GM18508 (cell line): Measurements from ENCODE around the gene CACNA1G.

ENCODE experiments used
- ATAC-seq: cut with Tn5 transposase; IDR thresholded peaks from one replicate; pipeline ENCODE4 v1.9.1; 2021; ENCODE audit warnings: moderate number of reproducible peaks; ENCODE audit not compliant: insufficient read depth, unreplicated experiment

CACNA1G gene

GRCh38 chr17:50642071-50642721, 81.7 kb downstream of the CACNA1G start:
- ATAC-seq, result no peak

GRCh38 chr17:50642722-50643656, 82.5 kb downstream of the CACNA1G start:
- ATAC-seq, result no peak

DNA sequence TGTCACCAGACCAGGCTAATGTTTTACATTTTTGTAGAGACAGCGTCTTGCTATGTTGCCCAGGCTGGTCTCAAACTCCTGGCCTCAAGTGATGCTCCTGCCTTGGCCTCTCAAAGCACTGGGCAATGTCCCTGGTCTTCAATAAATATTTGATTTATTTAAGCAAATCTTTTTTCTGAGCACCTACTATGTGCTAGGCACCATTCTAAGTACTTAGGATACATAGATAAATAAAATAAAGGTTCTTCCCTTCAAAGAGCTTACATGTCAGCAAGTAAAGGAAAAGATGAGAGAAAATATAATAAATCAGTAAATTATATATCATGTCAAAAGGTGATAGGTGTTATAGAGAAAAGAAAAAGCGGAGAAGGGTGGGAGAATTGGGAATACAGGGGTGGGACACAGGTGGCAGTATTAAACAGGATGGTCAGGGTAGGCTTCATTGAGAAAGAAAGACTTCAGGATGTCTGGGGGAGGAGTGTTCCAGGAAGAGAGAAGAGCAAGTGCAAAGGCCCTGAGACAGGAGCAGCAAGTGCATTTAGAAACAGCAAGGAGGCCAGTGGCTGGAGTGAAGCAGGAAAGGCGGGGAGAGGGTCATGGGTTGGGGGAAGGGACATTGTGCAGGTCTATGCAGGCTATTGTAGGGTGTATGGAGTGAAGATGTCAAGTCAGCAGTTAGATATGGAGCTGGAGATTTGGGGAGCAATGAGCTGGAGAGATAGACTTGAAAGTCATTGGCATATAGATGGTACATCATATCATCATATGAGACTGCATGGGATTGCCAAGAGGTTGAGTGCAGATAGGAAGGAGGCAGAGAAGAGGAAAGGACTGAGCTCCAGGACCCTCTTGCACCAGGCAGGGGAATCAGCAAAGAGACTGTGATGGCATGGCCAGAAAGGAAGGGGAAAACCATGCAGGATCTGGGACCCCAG, 85.5 kb downstream of the CACNA1G start:
- no peak for ATAC-seq

DNA sequence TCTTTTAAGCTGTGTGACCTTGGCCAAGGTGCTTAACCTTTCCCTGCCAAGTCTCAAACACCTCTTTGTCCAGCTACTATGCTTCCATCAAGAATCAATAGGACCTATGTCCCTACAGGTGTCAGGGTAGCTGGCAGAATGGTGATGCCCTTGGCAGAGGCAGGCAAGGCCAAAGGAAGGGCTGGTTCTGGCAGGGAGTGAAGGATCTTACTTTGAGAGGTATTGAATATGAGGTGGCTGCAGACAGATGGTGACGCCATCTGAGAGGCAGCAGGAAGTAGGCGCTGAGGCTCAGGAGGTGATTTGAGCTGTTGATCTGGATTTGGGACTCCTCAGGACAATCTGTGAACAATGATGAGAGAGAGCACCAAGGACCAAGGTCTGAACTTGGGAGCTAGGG, 86.7 kb downstream of the CACNA1G start:
- no peak for ATAC-seq

- no peak for ATAC-seq
Measured at GRCh38 chr17:50649042-50649908, 88.8 kb downstream of the CACNA1G start.

DNA sequence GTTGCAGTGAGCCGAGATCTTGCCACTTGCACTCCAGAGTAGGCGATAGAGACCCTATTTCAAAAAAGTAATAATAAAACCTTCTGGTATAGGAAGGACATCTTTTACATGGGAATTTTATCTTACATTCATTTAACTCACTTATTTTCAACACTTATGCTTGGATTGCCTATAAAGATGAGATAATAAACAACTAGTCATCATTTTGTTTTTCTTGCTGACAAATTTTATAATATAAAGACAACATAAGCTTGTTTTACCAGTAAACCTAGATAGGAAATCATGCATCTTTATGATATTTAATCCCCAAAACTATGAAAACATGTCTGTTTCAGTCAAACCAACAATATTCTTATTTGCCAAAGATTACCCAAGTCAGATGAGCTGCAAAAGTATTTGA, 91.1 kb downstream of the CACNA1G start:
- no peak for ATAC-seq

DNA sequence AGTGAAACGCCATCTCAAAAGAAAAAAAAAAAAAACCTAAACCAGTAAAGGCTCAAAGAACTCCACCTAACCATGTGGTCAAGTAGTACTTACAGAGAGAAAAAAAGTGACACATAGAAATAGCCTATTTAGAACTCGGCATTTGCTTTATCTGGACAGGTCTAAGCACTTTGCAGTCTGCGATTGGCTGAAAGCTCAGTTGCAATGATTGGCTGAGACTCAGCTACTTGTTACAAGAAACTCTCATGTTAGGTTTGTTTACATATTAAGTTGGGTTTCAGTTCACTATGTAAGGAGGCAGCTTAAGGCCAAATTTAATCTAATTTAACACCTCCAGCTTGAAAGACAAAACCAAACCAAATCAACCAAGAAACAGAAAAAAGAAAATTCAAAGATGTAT, 93.2 kb downstream of the CACNA1G start:
- ATAC-seq, result no peak

GRCh38 chr17:50656509-50656908, 96.0 kb downstream of the CACNA1G start:
- no peak for ATAC-seq

GRCh38 chr17:50657054-50657453, 96.5 kb downstream of the CACNA1G start:
- no peak for ATAC-seq

- no peak for ATAC-seq
Measured at GRCh38 chr17:50657627-50658026, 97.1 kb downstream of the CACNA1G start.

DNA sequence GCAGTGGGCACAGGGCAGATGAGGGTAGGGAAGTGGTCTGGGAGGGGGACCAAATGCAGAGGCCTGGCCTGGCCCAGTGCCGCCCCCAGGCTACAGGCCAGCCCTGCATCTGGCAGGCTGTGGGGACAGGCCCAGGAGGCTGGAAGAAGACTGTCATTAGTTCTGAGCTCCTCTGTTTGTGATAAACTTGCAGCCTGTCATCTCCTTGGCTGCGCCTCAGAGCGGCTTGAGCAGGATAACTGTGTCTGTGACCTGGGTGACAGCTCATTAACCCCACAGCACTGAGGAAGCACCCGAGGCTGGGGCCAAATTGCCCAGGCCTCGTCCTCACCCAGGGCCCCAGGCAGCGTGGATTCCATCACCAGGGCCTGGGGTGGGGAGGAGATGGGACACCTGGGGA, 98.1 kb downstream of the CACNA1G start:
- ATAC-seq, result no peak

GRCh38 chr17:50659179-50659578, 98.7 kb downstream of the CACNA1G start:
- ATAC-seq, result no peak

- no peak for ATAC-seq
Measured at GRCh38 chr17:50660042-50660886, 99.7 kb downstream of the CACNA1G start.

DNA sequence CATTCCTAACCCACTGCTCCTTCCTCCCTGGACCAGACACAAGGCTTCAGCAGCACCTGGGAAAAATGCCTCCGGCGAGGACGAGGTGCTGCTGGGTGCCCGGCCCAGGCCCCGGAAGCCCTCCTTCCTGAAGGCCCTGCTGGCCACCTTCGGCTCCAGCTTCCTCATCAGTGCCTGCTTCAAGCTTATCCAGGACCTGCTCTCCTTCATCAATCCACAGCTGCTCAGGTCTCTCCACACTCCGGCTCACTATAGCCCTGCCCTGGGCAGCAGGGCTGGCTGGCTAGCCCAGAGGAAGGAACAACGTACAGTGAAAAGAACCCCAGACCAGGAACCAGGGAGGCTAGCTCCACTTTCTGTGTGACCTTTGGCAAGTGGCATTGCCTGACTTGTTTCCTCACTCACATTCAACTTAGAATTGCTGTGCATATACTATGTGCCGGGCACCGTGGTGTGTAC, 100.4 kb downstream of the CACNA1G start:
- no peak for ATAC-seq

DNA sequence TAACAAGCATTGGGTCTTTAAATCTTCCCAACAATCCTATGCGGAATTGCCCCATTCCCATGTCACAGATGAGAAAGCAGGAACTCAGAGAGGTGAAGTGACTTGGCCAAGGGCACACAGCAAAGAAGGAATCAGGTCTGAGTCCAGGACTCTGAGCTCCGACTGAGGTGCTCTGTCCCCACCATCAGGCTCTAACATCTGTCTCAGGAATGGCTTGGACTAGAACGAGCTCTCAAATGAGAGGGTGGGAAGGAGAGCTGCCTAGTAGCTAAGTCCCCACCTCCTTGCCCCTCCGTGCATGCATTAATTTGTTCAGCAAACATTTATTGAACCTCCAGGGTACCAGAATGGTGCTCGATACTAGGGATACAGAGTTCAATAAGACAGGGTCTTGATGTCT, 100.8 kb downstream of the CACNA1G start:
- no peak for ATAC-seq

GRCh38 chr17:50661795-50662391, 101.4 kb downstream of the CACNA1G start:
- no peak for ATAC-seq

GRCh38 chr17:50662632-50663225, 102.2 kb downstream of the CACNA1G start:
- ATAC-seq, result no peak

GRCh38 chr17:50663812-50664374, 103.4 kb downstream of the CACNA1G start:
- no peak for ATAC-seq
